ENCODE data around the gene BAZ1A.

Gene BAZ1A, protein sequence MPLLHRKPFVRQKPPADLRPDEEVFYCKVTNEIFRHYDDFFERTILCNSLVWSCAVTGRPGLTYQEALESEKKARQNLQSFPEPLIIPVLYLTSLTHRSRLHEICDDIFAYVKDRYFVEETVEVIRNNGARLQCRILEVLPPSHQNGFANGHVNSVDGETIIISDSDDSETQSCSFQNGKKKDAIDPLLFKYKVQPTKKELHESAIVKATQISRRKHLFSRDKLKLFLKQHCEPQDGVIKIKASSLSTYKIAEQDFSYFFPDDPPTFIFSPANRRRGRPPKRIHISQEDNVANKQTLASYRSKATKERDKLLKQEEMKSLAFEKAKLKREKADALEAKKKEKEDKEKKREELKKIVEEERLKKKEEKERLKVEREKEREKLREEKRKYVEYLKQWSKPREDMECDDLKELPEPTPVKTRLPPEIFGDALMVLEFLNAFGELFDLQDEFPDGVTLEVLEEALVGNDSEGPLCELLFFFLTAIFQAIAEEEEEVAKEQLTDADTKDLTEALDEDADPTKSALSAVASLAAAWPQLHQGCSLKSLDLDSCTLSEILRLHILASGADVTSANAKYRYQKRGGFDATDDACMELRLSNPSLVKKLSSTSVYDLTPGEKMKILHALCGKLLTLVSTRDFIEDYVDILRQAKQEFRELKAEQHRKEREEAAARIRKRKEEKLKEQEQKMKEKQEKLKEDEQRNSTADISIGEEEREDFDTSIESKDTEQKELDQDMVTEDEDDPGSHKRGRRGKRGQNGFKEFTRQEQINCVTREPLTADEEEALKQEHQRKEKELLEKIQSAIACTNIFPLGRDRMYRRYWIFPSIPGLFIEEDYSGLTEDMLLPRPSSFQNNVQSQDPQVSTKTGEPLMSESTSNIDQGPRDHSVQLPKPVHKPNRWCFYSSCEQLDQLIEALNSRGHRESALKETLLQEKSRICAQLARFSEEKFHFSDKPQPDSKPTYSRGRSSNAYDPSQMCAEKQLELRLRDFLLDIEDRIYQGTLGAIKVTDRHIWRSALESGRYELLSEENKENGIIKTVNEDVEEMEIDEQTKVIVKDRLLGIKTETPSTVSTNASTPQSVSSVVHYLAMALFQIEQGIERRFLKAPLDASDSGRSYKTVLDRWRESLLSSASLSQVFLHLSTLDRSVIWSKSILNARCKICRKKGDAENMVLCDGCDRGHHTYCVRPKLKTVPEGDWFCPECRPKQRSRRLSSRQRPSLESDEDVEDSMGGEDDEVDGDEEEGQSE (N-terminal part only)

DNA sequence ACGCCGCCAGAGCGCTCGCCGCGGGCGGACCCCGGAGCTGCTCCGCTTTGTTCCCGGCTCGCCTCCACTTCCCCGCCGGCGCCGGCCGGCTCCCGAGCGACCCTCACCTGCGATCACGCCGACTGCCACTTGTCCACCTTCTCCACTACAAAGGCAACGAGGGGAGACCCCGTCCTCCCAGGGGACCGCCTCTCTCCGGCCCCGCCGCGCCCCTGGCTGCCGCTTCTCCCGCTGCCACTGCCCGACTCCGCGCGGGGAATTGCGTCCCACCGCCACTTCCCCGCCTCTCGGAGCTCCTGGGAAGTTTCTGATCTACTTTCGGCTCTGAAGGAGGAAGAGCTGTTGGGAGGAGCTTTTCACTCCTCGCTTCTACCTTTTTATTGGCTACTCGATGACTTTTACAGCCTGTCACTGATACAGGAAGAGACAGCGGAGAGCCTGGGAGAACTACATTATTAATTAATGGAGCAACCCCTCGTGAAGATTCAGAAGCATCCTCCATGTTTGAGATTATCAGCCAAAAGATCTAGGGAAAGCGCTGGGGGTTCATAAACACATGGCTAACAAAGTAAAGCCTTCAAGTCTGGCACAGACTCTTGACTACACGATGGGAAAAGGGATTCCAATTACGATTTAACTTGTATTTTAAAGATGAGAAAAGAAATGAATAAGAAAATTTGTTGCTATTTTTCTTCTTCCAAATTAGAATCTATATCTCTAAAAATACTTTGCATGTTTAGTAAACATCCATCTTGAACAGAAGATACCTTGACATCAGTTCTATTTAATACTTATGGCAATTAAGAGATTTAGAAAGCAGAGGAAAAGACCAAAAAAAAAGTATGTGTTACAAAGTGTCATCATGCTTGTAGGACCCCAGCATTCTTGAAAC lies at the start of gene BAZ1A:
TSS of gene BAZ1A (minus strand) at position 330 of the 892 bp plus-strand sequence. CDS start 756 bp downstream, outside the sequence.
- DNase-seq (ENCODE audit: low read depth, low spot score): peak; percentile 86

DNA sequence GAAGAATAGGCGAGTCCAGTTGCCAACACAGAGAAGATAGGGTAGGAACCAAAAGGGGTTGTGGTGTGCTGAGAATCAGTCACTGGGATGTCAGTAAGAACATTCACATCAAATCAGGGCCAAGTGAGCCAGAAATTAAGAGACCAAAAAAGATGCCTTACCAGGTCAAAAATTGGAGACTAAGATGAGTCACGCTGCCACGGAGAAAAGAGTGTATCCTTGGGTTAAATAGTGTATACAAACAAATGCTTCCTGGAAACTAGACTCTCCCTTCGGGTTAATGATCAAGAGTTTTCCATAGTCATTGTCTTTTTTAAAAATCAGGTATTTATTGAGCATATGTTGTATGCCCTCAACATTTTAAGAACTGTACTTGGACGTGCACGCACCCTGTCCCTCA lies 45.2 kb upstream of the BAZ1A start:
- no peak for DNase-seq (ENCODE audit: low read depth, low spot score)

- DNase-seq (ENCODE audit: low read depth, low spot score): no peak
These were observed 38.5 kb upstream of the BAZ1A start for GRCh38 chr14:34913619-34914018.

DNA sequence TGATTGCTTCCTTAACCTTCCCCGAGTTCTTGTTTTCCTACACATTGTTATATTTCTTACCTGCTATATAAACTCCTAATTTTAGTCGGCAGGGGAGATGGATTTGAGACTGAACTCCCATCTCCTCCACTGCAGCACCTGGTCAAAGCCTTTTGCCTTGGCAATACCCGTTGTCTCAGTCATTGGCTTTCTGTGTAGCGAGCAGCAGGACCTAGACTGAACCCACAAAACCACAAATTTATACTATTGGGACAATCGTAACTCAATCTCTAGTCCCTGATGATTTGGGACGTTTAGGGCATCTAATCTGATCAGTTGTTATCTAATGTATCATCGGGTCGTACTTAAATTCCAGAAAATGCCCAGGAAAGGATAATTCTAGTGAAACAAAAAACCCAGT lies 37.8 kb upstream of the BAZ1A start:
- DNase-seq (ENCODE audit: low read depth, low spot score): no peak

DNA sequence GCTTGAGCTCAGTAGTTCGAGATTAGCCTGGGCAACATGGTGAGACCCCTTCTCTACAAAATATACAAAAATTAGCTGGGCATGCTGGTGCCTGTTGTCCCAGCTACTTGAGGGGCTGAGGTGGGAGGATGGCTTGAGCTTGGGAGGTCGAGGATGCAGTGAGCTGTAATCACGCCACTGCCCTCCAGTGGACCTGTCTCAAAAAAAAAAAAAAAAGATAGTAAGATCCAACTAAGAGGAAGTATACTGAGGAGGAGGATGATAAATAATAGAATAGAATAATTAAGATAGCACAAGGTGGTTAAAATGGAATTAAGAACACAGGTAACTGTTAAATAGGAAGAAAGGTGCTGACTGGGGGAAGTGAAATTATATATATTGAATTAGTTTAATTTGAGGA lies 37.0 kb upstream of the BAZ1A start:
- peak; percentile 21 for DNase-seq (ENCODE audit: low read depth, low spot score)

DNA sequence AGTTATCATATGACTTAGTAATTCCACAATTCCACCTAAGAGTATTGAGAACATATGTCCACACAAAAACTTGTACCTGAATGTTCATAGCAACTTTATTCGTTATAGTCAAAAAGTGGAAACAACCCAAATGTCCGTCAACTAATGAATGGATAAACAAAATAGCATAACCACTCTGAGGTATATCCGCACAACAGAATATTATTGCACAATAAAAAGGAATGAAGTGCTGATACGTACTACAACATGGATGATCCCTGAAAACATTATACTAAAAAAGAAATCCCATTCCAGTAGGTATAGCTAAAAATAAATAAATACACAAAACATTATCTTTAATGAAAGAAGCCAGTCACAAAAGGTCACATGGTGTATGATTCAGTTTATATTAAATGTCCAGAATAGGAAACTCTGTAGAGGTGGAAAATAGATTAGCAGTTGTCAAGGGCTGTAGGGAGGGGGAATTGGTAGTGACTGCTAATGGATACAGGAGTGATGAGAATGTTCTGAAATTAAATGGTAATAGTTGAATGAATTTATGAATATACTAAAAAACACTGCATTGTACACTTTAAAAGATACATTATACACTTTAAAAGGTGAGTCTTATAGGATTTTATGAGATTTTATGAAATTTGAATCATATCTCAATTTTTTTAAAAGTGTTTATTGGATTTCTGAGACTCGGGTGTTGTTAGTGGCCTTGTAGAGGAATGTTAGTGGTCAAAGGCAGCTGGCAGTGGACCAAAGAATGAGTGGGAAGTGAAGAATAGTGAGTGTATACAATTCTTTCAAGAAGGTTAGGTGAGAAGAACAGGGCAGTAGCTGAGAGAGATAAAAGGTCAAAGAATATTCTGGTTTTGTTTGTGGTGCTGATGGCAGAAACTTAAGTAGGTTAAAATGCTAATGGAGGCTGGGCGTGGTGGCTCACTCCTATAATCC lies 36.3 kb upstream of the BAZ1A start:
- DNase-seq (ENCODE audit: low read depth, low spot score): no peak

DNA sequence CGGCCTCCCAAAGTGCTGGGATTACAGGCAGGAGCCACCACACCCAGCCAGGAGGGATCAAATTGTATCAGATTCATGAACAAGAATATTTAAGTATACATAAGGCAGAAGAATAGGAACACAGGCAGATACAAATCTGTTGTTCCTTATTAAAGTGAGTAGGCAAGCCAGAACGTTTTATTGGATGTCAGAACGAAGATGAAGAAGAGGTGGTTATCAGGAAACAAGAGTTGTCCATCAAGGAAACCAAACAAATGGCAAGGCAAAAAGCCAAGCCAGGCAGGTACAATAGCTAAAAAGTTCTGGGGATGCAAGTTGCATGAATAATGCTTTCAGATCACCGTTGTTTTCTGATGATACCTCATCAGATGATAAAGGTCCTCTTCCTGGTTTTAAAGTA lies 31.1 kb upstream of the BAZ1A start:
- DNase-seq (ENCODE audit: low read depth, low spot score): no peak

GRCh38 chr14:34895277-34895676 lies 20.1 kb upstream of the BAZ1A start:
- no peak for DNase-seq (ENCODE audit: low read depth, low spot score)

GRCh38 chr14:34890937-34891336 lies 15.8 kb upstream of the BAZ1A start:
- DNase-seq (ENCODE audit: low read depth, low spot score): no peak

DNA sequence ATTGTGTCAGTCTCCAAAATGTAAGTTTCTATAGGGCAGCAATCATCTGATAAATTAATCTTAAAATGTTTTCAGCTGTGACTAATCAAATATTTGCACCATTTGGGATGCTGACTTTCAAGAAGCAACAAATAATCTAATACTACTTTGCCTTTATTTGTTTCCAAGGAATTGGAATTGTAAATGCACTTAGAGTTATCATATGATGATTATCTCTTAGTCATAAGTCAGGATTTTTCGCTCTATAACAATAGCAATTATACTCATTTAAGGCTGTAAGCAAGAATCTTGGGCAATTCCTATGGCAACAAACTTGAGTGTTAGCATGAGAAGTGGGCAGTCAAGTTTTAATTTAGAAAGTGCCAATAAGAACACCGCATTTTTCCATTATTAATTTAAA lies 13.0 kb upstream of the BAZ1A start:
- no peak for DNase-seq (ENCODE audit: low read depth, low spot score)

GRCh38 chr14:34883954-34884353 lies 8.8 kb upstream of the BAZ1A start:
- no peak for DNase-seq (ENCODE audit: low read depth, low spot score)

- peak; percentile 78 for DNase-seq (ENCODE audit: low read depth, low spot score)
These were observed 652 bp downstream of the BAZ1A start for GRCh38 chr14:34874386-34875030.

DNA sequence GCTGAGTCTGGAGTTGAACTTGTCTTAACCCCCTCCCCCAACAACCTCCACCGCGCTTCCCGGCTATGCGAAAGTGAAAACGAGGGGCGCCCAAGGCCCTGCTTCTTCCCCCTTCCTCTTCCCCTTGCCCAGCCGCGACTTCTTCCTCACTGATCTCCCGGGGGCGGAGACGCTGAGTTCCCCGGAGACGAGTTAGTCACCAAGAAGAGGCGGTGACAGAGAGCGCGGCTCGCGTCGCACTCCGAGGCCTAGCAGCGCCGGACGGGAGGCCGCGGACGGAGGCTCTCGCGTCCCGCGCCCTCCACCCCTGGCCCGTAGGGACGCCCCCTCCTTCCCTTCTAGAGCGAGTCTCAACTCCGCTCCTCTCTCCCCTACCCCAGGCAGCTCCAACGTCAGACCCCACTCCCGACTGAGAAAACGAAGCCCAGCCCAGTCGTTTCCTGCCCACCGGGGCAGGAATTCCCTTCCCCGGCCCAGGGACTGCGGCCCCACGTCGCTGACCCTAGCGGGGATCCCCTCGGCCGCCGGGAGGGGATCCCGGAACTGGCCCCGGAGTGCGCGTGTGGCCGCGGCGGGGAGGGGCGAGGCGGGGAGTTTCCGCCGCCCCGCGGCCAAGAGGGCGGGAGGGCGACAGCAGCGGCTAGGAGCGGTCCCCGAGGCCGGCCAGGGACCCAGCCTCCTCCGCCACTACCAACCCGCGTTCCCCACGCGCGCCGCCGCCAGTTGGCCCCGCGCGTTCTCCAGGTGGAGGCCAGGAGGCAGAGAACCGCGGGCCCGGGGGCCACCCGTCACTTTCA lies 1.4 kb downstream of the BAZ1A start:
- peak; percentile 80 for DNase-seq (ENCODE audit: low read depth, low spot score)

GRCh38 chr14:34872822-34873588 lies 2.2 kb downstream of the BAZ1A start:
- DNase-seq (ENCODE audit: low read depth, low spot score): no peak

GRCh38 chr14:34867199-34867598 lies 8.0 kb downstream of the BAZ1A start:
- DNase-seq (ENCODE audit: low read depth, low spot score): no peak

GRCh38 chr14:34865889-34866574 lies 9.1 kb downstream of the BAZ1A start:
- no peak for DNase-seq (ENCODE audit: low read depth, low spot score)

GRCh38 chr14:34863844-34864243 lies 11.3 kb downstream of the BAZ1A start:
- DNase-seq (ENCODE audit: low read depth, low spot score): no peak

All from ELF-1 (cell line).